Measurements from ENCODE around the gene ARID3B.
"Not testable (repeated sequence)": the region's sequence is repeated elsewhere in the genome, so short reads cannot be mapped to it uniquely, and the experiment has no call there.

The ARID3B gene

DNA sequence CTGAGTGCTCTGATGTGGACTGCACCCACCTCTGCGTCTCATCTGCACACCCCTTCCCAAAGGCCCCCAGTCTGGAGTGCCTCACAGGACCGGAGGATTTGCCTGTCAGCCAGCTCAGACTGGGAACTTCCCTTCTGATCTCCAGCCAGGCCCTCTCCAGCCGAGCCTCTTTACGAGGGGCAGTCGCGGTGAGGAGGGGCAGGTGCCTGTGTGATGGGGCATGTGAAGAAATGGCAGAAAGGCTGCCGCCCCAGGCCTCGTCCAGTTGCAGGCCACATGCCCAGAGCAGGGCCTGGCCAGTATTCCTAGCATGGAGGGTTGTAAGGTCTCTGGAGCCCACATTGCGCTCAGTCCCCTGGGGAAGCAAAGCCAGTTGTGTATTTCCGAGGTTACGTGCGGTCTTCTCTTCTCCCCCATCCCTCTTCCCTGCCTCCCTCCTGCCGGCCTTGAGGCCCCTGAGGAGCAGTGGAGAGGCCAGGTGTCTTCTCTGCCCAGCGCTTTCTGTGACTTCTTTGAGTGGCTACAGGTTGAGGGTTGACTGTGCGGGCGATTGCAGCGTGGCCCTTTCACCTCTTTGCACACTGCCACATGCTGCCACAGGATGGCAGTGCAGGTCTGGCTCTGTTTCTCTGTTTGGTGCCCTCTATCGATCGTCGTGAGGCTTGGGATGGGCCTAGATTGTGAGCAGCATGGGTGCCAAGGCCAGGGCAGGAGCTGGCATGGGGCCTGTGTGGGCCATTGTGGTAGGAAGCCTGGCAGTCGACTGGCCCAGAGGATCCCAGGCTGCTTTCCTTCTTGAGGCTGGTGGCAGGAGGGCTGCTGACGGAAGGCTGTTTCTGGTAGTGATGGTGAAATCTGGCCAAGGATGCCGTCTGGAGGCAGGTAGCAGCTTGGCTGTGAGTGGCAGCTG lies 79.9 kb downstream of the ARID3B start:
- DNase-seq (ENCODE audit: low spot score): peak; percentile 88

DNA sequence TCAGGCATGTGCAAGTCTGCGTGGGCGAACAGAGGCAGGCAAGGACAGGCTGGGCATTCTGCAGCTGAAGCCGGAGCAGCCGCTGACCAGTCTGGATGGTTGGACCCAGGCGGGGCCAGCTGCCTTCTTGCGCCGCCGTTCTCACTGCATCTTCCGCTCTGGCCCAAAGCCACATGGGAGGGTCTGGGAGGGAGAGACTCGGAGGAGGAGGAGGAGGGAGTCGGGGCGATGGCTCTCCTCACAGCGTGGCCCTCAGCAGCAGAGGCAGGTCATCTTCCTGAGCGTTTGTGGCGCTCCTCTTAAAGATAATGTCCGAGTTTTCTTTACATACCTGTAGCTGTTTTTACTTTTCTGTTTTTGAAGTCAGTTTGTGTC lies 80.5 kb downstream of the ARID3B start:
- no peak for DNase-seq (ENCODE audit: low spot score)

DNA sequence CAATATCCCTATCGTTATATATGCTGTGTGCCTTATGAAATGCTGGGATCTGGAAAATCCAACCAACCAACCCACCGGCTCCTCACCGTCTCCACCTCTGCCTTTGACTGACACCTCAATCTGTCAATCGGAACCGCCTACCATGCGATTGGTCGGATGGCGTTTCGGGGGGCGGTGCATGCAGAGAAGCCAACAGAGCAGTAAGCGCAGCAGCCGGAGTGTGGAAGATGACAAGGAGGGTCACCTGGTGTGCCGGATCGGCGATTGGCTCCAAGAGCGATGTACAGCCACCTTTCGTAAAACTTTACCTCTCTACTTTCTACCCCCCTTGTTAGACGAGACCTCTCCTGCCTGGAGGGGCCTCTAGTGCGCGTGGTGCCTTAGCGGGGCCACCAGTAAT lies 80.9 kb downstream of the ARID3B start:
- peak; percentile 93 for DNase-seq (ENCODE audit: low spot score)

DNA sequence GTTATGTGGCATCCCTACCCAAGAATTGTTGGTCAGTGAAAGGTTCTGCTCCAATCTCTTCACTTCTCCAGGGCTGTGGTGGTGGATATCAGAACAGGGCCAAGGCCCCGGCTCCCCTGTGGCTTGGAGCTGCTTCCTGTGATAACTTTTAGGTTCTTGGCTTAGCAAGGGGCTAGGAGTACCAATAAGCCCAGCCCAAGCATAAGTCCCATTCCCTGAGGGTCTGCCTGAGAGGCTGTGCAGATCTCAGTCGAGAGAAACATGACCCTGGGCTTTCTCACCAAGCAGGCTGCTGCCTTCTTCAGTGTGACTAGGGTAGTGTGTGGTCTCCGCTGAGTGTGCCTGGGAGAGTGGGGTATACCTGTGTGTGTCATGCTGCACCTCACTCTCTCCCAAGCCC lies 81.7 kb downstream of the ARID3B start:
- DNase-seq (ENCODE audit: low spot score): no peak

DNA sequence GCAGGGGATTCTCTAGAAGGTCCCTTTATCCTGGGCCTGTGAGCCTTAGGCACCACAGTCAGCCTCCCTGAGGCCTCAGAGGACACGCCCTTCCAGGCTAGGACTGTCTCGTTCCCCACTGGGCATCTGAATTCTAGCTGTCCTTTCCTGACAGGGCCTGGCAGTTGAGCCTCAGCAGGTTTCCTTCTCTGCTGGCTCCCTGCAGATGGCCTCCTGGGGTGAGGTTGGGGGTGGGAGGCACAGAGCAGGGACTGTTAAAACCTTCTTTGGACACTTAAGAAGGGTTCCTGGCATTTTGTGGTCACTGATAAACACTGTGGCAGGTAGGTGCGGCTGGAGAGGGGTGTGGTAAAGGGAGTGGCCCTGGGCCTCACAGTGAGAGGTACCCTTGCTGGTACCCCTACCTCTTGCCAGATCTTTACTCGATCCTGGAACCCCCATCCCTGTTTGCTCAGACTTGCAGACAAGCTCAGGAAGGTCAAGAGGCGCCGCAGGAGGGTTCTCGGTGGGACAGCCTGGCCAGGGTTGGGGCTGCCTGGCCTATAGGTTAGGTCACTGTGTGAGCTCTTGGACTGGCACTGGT lies 83.1 kb downstream of the ARID3B start:
- DNase-seq (ENCODE audit: low spot score): no peak

DNA sequence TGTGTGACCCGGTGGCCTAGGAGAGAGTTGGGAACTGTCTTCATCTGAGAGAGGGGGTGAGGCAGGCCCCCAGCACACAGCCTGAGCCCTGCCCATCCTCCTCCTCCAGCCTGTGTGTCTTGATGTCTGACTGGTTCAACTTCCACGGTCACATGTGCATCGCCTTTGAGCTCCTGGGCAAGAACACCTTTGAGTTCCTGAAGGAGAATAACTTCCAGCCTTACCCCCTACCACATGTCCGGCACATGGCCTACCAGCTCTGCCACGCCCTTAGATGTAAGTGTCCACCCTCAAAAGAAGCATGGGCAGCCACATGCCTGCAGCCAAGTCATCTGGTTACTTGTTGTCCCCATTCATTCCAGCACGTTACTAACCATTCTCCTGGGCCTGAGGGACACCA lies 84.7 kb downstream of the ARID3B start:
- no peak for DNase-seq (ENCODE audit: low spot score)

DNA sequence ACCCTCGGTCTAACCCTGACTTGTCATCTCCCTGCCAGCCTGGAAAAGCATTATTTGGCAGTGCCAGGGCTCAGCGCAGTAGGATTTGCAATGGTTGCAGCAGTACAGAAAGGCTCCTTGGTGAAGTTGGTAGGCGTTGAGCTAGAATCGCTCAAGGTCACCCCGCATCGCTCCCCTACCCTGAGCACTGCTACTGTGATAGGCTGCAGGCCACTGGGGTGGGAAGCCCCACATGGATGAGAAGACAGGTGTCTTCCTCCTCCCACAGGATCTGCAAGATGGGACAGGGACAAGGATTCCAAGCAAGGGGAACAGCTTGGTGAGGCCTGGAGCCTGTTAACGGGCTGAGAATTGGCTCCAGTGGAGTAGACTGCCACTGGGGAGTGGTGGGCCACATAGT lies 85.3 kb downstream of the ARID3B start:
- DNase-seq (ENCODE audit: low spot score): no peak

DNA sequence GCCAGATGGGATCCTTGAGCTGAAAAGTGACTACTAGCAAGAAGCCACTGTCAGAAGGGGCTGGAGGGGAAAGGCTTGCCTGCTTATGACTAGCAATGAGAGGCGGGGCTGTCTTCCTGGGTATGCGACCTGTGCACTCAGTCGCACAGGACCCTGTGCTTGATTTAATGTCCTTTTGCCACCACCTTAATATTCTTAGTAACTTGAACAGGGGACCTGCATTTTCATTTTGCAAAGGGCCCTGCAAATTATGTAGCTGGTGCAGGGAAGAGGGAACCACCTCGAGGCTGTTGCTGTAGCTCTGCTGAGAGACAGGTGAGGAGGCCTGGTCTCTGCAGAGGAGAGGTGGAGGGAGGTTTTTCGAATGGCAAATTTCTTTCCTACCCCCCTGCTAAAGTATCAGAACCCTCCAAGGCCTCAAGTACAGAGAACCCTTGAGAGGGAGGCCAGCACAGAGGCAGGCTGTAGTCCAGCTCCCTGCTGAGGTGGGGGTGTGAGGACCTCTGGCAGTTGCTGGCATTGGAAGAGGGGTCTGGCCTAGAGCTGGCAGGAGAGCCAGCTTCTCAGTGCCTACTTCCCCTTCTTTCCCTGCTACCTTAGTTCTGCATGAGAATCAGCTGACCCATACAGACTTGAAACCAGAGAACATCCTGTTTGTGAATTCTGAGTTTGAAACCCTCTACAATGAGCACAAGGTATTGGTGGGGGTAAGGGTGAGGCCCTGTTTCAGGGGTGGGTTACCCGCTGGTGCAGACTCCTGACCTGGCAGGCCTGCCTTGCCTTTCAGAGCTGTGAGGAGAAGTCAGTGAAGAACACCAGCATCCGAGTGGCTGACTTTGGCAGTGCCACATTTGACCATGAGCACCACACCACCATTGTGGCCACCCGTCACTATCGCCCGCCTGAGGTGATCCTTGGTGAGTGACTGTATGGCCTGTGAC lies 86.0 kb downstream of the ARID3B start:
- DNase-seq (ENCODE audit: low spot score): no peak

DNA sequence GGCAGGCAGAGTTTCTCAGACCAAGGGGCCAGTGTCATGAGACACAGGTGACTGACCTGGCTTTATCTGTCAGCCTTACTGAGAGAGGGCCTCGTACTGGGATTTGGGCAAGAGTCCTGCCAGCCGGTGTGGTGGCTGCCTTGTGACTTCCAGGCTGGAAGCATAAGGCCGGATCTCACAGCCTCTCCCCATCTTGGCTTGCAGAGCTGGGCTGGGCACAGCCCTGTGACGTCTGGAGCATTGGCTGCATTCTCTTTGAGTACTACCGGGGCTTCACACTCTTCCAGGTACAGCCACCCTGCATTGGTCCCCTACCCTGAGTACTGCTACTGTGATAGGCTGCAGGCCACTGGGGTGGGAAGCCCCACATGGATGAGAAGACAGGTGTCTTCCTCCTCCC lies 86.7 kb downstream of the ARID3B start:
- DNase-seq (ENCODE audit: low spot score): no peak

DNA sequence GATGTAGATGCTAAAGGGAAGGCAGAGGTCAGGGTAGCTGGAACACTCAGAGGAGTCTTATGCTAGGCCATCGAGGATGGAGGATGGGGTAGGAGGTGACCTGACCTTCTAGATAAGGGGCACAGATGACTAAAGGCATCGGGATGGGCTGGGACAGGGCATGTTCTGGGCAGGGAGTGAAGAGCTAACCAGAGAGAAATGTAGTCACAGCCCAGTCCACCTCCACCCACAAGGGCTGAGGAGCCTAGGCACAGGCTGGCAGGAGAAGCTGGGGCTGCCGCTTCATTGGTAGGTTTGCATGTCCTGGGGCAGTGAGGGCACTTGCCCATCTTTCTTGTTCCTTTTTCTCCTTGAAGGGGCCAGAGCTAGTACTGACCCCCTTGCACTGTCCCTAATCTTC lies 87.2 kb downstream of the ARID3B start:
- no peak for DNase-seq (ENCODE audit: low spot score)

DNA sequence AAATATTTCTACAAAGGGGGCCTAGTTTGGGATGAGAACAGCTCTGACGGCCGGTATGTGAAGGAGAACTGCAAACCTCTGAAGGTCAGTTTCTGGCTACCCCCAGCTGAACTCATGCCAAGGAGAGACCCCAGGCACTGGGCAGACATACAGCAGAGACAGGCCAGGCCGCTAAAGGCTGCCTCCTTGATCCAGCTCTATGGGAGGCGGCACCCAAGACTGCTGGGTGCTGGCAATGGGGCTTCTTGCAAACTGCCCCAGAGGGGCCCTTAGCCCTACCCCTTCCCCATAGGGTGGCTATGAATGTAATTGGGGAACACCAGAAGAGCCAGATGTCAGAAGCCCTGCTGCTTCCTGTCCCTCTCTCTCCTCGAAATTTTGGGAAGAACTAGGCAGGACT lies 87.9 kb downstream of the ARID3B start:
- no peak for DNase-seq (ENCODE audit: low spot score)

DNA sequence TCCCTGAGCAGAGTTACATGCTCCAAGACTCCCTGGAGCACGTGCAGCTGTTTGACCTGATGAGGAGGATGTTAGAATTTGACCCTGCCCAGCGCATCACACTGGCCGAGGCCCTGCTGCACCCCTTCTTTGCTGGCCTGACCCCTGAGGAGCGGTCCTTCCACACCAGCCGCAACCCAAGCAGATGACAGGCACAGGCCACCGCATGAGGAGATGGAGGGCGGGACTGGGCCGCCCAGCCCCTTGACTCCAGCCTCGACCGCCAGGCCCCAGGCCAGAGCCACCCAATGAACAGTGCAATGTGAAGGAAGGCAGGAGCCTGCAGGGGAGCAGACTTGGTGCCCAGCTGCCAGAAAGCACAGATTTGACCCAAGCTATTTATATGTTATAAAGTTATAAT lies 88.7 kb downstream of the ARID3B start:
- DNase-seq (ENCODE audit: low spot score): not testable (repeated sequence)

DNA sequence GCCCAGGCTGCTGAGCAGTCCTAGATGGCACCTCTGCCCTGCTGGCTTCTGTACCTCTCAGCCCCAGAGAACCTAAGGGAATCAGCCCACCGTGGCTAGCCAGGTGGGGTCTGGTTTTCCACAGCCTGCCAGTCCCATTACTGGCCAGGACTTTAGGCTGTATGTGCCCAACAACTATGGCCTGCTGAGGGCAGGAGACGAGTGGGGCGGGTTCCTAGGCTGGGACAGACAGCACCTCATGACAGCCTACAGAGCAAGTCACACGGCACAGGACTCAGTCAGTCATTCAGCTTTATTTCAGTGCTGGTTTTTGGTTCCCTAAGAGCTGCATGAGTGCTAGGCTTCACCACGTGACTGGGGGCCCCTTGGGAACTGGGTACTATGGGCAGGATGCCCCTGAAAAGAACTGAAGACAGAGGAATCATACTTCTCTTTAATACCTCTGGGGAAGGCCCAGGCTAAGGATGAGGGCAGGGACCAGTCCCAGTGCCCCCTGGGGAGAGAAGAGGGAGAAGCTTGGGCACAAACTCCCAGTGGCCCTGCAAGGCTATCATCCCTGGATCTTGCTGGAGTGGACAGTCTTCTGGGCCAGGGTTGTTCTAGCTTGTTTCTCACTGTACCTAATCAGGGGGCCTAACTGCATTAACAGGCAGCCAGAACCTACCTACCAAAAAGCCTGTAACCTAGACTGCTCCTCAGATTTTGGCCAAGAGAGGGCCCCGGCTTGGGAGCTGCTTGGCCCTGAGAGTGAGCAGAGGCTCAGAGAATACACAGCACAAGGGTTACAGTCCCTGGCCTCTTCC lies 89.5 kb downstream of the ARID3B start:
- DNase-seq (ENCODE audit: low spot score): no peak

DNA sequence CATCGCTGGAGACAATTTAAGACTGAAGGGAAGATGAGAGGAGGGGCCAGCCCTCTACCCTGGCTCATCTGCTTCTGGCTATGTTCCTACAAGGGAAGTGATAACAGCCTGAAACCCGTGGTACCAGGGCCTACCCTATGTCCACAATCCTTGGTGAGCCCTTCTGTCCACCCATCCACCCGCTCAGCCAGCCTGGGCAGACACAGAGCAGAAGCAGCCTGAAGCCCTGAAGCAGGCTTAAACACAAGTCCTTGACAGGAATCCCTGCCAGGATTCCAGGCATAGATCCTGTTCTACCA lies 90.0 kb downstream of the ARID3B start:
- DNase-seq (ENCODE audit: low spot score): no peak

DNA sequence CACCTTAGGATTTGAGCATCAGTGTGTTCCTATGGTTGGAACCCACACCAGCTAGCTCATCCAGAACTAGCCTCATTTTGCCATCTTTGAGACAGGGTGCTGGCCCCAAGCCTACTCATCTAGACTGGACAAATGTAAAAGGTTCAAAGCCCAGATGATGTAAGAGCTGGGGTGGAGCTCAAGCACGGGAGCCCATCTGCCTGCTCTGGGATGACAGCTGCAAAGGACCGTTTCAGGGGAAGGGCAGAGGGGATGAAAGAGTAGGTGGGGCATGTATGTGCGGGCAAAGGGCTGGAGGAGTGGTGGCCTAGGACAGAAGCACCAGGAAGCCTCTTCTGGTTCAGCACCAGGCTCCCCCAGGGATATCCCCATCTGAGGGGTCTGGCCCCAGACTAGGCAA lies 90.4 kb downstream of the ARID3B start:
- no peak for DNase-seq (ENCODE audit: low spot score)

DNA sequence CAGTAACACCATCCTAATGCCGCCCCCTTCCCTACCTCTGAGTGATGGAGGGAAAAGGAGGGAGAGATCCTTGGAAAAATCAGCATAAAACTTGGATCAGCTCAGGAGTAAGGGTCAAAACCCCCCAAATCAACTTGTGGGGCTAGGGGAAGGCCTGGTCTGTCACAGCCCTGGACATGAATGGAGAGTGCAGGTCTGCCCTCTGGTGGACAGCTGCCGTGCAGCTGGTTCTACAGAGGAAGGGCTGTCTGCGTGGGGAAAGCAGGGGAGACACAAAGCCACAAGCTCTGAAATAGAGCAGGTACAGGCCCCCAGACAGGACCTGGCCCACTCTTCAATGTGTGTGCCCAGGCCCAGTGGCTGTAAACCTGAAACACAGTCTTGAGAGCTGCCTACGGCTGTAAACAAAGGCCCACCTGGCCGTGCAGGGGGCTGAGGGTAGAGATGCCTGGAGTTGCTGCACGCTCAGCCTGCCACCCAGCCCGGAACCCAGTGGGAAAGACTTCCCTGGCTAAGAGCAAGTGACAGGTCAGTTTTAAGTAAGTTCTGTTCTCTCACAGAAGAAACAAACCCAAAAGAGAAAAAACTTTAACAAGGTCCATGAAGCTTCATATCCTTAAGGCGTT lies 91.0 kb downstream of the ARID3B start:
- peak; percentile 72 for DNase-seq (ENCODE audit: low spot score)

DNA sequence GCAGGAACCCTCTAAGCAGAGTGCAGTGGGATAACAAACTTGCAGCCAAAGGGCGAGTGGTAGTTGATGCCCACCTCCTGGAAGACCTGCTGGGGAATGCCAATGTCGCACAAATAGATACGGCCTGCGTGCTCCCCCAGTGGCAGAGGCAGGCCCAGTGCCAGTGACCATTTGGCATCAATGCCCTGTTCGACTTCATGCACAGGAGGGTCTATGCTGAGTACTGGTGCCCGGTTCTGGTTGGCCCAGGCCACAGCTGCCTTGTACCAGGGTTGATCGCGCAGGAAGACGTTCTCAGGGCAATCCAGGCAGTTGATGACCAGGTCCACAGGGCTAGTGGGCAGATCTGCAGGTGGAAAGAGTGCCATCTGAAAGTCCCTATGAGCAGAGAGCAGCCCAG lies 91.6 kb downstream of the ARID3B start:
- no peak for DNase-seq (ENCODE audit: low spot score)

DNA sequence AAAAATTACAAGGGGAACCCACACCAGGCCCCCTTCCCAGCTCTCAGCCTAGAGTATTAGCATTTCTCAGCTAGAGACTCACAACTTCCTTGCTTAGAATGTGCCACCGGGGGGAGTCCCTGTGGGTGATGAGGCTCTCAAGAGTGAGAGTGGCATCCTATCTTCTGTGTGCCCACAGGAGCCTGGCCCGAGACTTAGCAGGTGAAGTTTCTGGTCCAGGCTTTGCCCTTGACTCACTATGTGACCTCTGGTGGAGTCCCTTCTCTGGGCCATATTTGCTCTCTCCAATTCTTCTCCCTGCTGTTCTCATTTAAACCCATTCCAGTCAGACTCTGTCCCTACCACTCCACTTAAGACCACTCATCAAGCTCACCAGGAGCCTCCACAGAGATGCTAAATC lies 92.8 kb downstream of the ARID3B start:
- no peak for DNase-seq (ENCODE audit: low spot score)

DNA sequence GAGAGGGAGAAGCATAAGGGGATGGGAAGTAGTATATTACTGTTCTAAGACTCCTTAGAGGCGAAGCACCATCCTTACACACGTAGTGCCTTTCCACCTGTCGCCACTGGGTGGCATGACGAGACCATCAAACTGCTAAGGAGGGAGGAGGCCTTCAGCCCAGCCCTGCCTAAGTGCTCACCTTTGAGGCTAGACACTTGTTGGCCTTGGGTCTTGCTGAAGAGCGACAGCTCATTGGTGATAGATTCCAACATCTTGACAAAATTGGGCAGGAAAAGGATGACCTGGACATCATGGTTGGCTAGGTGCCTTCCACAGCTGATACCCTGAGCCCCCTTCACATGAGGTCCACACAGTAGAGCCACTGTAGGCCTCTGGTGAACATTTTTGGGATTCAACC lies 94.2 kb downstream of the ARID3B start:
- DNase-seq (ENCODE audit: low spot score): peak; percentile 82

DNA sequence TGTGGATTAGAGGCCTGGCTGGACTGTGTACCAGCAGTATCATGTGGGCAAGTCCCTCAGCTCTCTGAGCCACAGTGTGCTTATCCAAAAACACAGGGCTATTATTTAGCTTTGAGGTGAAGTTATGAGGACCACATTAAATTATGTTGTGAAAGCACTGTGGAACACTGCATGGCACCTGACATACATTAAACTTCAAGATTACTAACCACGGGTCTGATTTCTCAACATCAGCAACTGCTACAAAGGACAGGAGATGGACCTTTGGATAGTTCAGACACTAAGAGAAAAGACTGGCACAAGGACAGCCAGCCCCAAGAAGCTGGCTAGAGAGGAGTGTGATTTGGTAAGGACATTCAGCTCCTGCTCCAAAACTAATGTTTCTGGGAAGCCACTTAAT lies 96.0 kb downstream of the ARID3B start:
- no peak for DNase-seq (ENCODE audit: low spot score)

DNA sequence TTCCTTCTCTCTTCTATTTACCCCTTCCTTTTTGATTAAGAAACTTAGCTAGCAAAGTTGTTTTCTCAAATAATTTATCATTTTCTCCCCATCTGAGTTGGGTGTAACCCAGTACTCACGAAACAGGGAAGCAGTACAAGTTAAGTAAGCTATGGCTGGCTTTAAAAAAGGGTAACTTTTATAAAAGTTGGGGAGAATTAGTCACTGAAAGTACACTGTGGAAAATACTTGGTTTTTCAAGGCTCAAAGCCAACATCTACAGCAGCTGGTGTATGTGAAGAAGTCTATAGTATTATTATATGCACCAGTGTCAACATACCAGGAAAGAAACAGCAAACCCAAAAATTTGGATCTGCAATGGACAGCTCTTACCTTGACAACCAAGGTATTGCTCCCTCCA lies 100.1 kb downstream of the ARID3B start:
- no peak for DNase-seq (ENCODE audit: low spot score)

DNA sequence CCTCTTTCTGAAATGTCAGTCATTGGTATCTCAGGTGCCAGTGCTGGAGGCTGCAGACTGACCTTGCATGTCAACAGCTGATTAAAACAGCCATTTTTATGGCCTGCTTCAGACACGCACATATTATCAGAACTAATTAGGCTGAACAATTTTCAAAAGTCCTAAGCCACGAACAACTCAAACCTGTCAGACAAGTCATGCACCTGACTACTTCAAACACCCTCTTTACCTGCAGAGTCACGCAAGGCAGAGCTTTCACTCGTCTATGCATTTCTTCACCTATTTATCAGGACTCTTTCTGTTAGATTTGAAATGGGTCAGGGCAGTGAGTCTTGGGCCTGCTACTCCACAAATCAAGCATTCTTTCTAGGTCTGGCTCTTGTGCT lies 101.3 kb downstream of the ARID3B start:
- DNase-seq (ENCODE audit: low spot score): no peak

Data from cerebellar cortex (tissue), 1 donor.